GM12874 (cell line): ENCODE measurements around the gene FNIP2.

Experiments
- CTCF ChIP-seq: IDR thresholded peaks from 2 replicates; pipeline ENCODE4 v1.5.1; 2011; ENCODE audit warnings: low read depth, mild to moderate bottlenecking, control low read depth, low read length, moderate library complexity; ENCODE audit not compliant: insufficient read depth

FNIP2 gene

GRCh38 chr4:158829254-158829653, 60.4 kb downstream of the FNIP2 start:
- no peak for TF ChIP-seq CTCF

GRCh38 chr4:158833602-158834001, 64.8 kb downstream of the FNIP2 start:
- TF ChIP-seq CTCF = no peak

GRCh38 chr4:158835226-158836001, 66.6 kb downstream of the FNIP2 start:
- TF ChIP-seq CTCF = no peak

GRCh38 chr4:158836002-158836369, 67.2 kb downstream of the FNIP2 start:
- no peak for TF ChIP-seq CTCF

GRCh38 chr4:158836828-158837449, 68.1 kb downstream of the FNIP2 start:
- TF ChIP-seq CTCF = no peak

- TF ChIP-seq CTCF = no peak
These were observed 68.8 kb downstream of the FNIP2 start for GRCh38 chr4:158837527-158838141.

GRCh38 chr4:158840131-158840530, 71.3 kb downstream of the FNIP2 start:
- no peak for TF ChIP-seq CTCF
